HepG2 (cell line): ENCODE results near the gene ZGRF1. TPM values are rescaled to one million over a fixed set of nuclear protein-coding genes. Genes with fewer than 3 reads are reported as not detected.

Experiments used
- ATAC-seq: fragments of 200-7000 bp; cut with Tn5 transposase; 3 replicates; pipeline ENCODE4 v1.9.1; 2020; ENCODE audit warnings: mild to moderate bottlenecking, moderate library complexity
- BruUV-seq: library from RNA; stranded (reverse); fragments of 400-500 nt; replicated peaks from 2 replicates; lab custom pipeline; 2021; lab: Mats Ljungman, UMichigan
- CTCF ChIA-PET: fragments of 300-600 bp; formaldehyde crosslinking; extraction: SDS; loops from one replicate; lab custom pipeline; 2021; ENCODE audit warnings: low total read pairs, inconsistent platforms, low intra/inter-chr PET ratio; lab: Yijun Ruan, JAX
- POLR2A ChIA-PET: fragments of 350-600 bp; sonication (Branson Sonifier 250); formaldehyde crosslinking; loops from one replicate; lab custom pipeline; 2020; ENCODE audit warnings: antibody characterized with exemption, inconsistent platforms; lab: Yijun Ruan, JAX
- DNase-seq: peaks from one replicate; pipeline ENCODE4 v3.0.0-alpha.2; 2015; ENCODE audit warnings: low spot score
- FAIRE-seq: peaks from 3 replicates; lab custom pipeline; 2011; peaks lifted over from hg19 to GRCh38; lab: Jason Lieb, UNC
- H2AFZ ChIP-seq: one replicate; pipeline ENCODE4 v1.6.1; 2011; ENCODE audit warnings: low read length, inconsistent platforms
- H3K27ac ChIP-seq: fragments of 300-600 bp; 3 replicates; pipeline ENCODE4 v1.8.0; 2011; ENCODE audit warnings: mixed run types, mild to moderate bottlenecking, mixed read lengths, low read length, inconsistent platforms; ENCODE audit not compliant: insufficient read depth; ENCODE audit errors: extremely low read length
- H3K27me3 ChIP-seq, 2 experiments: fragments of 200-600 bp in 1 of 2; 2 replicates in 1 of 2; 3 replicates in 1 of 2; pipeline versions ENCODE4 v1.6.0 to v1.8.0; 2011; ENCODE audit warnings: low read length in 2 of 2, mild to moderate bottlenecking in 2 of 2, moderate library complexity in 2 of 2, inconsistent platforms in 1 of 2; ENCODE audit not compliant: insufficient read depth in 2 of 2, control insufficient read depth in 1 of 2
- H3K36me3 ChIP-seq, 2 experiments: fragments of 200-600 bp in 1 of 2; replicated peaks in 1 of 2; 2 replicates in 1 of 2; 3 replicates in 1 of 2; pipeline versions ENCODE4 v1.5.1 to v1.8.0; 2011; ENCODE audit warnings: low read length in 2 of 2, inconsistent platforms in 1 of 2; ENCODE audit not compliant: insufficient read depth in 2 of 2, control insufficient read depth in 1 of 2
- H3K4me1 ChIP-seq: 2 replicates; pipeline ENCODE4 v1.5.1; 2012; ENCODE audit warnings: low read length, inconsistent platforms; ENCODE audit not compliant: insufficient read depth
- H3K4me2 ChIP-seq: 2 replicates; pipeline ENCODE4 v1.6.0; 2011; ENCODE audit warnings: low read depth, low read length, inconsistent platforms
- H3K4me3 ChIP-seq, 3 experiments: fragments of 200-600 bp in 1 of 3; sonication (generic), shearing (Covaris generic) in 1 of 3; replicated peaks in 1 of 3; 2 replicates each; pipeline ENCODE4 v1.5.1; 2011 to 2016; ENCODE audit warnings: low read length in 3 of 3, inconsistent platforms in 2 of 3, low read depth in 2 of 3, mild to moderate bottlenecking in 2 of 3, control low read depth in 1 of 3, mixed read lengths in 1 of 3; ENCODE audit not compliant: insufficient read depth in 1 of 3
- H3K79me2 ChIP-seq: one replicate; pipeline ENCODE4 v1.6.1; 2011; ENCODE audit warnings: low read length, inconsistent platforms; ENCODE audit not compliant: insufficient read depth
- H3K9ac ChIP-seq: 2 replicates; pipeline ENCODE4 v1.6.0; 2011; ENCODE audit warnings: mild to moderate bottlenecking, low read depth, low read length, inconsistent platforms; ENCODE audit not compliant: insufficient read depth
- H3K9me3 ChIP-seq: 2 replicates; pipeline ENCODE4 v1.5.1; 2012; ENCODE audit warnings: mild to moderate bottlenecking, low read length
- H4K20me1 ChIP-seq: 2 replicates; pipeline ENCODE4 v1.6.0; 2011; ENCODE audit warnings: inconsistent platforms, mild to moderate bottlenecking, low read length, moderate library complexity; ENCODE audit not compliant: insufficient read depth
- ZNF33B ChIP-seq: sonication (generic); formaldehyde crosslinking; IDR thresholded peaks from 2 replicates; pipeline ENCODE4 v1.5.1; 2020; ENCODE audit warnings: mild to moderate bottlenecking, missing genetic modification reagents
- ZNF652 ChIP-seq: IDR thresholded peaks from 2 replicates; pipeline ENCODE4 v1.6.1; 2016; ENCODE audit warnings: low read depth, borderline replicate concordance
- WGBS: methylation state at CpG from one replicate; pipeline ENCODE4 v1.1.6; 2017; ENCODE audit warnings: low lambda C conversion rate; 5-methylcytosine and 5-hydroxymethylcytosine counted together
- in situ Hi-C: cut with HindIII; loops from 2 replicates; pipeline ENCODE4 v1.10.0; 2017; ENCODE audit warnings: low pct_unique_long_range_greater_than_20kb; ENCODE audit not compliant: extremely low pct_ligation_motif_present
- intact Hi-C: fragments of 100-400 bp; cut with micrococcal nuclease; formaldehyde crosslinking; loops from one replicate; pipeline ENCODE4 v1.10.0; 2022; ENCODE audit not compliant: unreplicated experiment
- polyA plus RNA-seq, 8 experiments: library from polyadenylated mRNA; depleted of rRNA in 3 of 8; stranded (reverse) in 7 of 8; unstranded in 1 of 8; fragments of >200 nt; fragmentation: Illumina TruSeq in 4 of 8; extraction: Trizol in 4 of 8; gene quantifications; 2 replicates each; pipeline versions ENCODE4 v1.2.1 to v1.2.3, GENCODE V29; 2011 to 2016; ENCODE audit warnings: low read depth in 4 of 8, missing spikeins in 1 of 8, mixed read lengths in 1 of 8; ENCODE audit not compliant: insufficient read depth in 1 of 8
- total RNA-seq, 5 experiments: library from RNA; depleted of rRNA; stranded (reverse); fragments of >200 nt; fragmentation: Illumina TruSeq; extraction: Trizol; gene quantifications; 2 replicates each; pipeline ENCODE4 v1.2.3, GENCODE V29; 2016; ENCODE audit warnings: low read depth in 1 of 5
- TF ChIP-seq, protein P1 (sequence below): sonication (generic); formaldehyde crosslinking; IDR thresholded peaks from 2 replicates; pipeline ENCODE4 v1.5.1; 2020; ENCODE audit warnings: mild to moderate bottlenecking, missing genetic modification reagents, moderate library complexity
- TF ChIP-seq, protein P2 (sequence below): sonication (generic); formaldehyde crosslinking; IDR thresholded peaks from 2 replicates; pipeline ENCODE4 v1.8.1; 2023; ENCODE audit warnings: mild to moderate bottlenecking, moderate library complexity, missing genetic modification reagents

Gene ZGRF1
- total and polyA plus RNA-seq, 2 of the 13 experiments (the other 11 are each of a cell fraction or from before 2014, with no cell fraction given) = 8.6 to 15.9 TPM

- TF ChIP-seq, protein P1, sequence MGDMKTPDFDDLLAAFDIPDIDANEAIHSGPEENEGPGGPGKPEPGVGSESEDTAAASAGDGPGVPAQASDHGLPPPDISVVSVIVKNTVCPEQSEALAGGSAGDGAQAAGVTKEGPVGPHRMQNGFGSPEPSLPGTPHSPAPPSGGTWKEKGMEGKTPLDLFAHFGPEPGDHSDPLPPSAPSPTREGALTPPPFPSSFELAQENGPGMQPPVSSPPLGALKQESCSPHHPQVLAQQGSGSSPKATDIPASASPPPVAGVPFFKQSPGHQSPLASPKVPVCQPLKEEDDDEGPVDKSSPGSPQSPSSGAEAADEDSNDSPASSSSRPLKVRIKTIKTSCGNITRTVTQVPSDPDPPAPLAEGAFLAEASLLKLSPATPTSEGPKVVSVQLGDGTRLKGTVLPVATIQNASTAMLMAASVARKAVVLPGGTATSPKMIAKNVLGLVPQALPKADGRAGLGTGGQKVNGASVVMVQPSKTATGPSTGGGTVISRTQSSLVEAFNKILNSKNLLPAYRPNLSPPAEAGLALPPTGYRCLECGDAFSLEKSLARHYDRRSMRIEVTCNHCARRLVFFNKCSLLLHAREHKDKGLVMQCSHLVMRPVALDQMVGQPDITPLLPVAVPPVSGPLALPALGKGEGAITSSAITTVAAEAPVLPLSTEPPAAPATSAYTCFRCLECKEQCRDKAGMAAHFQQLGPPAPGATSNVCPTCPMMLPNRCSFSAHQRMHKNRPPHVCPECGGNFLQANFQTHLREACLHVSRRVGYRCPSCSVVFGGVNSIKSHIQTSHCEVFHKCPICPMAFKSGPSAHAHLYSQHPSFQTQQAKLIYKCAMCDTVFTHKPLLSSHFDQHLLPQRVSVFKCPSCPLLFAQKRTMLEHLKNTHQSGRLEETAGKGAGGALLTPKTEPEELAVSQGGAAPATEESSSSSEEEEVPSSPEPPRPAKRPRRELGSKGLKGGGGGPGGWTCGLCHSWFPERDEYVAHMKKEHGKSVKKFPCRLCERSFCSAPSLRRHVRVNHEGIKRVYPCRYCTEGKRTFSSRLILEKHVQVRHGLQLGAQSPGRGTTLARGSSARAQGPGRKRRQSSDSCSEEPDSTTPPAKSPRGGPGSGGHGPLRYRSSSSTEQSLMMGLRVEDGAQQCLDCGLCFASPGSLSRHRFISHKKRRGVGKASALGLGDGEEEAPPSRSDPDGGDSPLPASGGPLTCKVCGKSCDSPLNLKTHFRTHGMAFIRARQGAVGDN (CRISPR knock-in tag) = peak; percentile 10; the same call in 1 of the 2 replicates
- TF ChIP-seq ZNF652 (CRISPR knock-in tag) = no peak
These were observed 115.3 kb downstream of the ZGRF1 start (continued) for GRCh38 chr4:112521123-112522023.

DNA sequence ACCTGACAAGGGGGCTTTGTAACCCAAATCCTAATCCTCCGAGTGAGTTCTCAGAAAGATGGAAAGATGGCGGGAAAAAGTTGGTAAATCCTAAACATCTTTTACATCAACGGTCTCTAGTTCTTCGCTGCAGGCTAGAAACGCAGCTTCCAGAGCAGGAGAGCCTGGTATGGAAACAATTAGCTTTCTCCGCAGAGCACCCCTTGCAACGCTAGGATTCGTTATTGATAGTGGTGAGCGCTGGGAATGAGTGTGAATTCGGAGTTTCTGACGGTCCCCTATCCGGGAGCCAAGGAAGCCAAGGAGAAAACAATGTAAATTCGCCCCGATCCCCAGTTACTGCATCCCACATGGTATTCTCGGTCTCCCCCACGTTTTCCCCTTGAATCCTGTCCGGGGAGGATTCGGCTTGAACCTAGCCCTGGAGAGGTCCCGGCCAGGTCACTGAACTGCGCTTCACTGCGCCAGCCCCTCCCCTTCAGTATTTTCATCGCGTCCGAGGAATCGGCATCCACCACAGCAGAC is 116.0 kb downstream of the ZGRF1 start:
- CTCF ChIA-PET = no interaction called here
- no peak for TF ChIP-seq ZNF33B (CRISPR knock-in tag)
- TF ChIP-seq, protein P2, sequence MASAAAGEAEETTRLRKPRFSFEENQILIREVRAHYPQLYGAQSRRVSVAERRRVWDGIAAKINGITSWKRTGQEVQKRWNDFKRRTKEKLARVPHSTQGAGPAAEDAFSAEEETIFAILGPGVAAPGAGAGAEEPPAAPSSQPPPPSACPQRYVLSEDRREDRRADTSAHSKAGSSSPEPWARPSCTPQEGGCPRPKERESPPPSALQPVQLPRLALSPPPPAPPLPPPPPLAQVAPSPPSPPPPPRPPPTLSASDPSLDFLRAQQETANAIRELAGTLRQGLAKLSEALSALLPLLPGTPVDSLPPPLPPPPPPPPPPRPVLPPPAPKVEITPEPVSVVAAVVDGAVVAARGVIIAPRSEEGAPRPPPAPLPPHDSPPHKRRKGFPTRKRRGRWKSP (CRISPR knock-in tag) = 0 out of 2 replicates have a peak, but pooled peaks have one; percentile 22
- TF ChIP-seq, all 625 proteins: peak for 1

More for the DNA sequence above, 116.0 kb downstream of the ZGRF1 start:
- no peak for FAIRE-seq
- Histone ChIP-seq H3K9ac (no peak overlapping the region), H2AFZ (no peak overlapping the region), H3K79me2 (no peaks in the 10 kb centered on the region), H3K36me3 (no peaks in the 10 kb centered on the region), H3K27ac (no peak overlapping the region), H3K4me1 (peaks cover 28% of the 10 kb centered on the region), H3K27me3 (peaks cover under 1 to 80% of the 10 kb centered on the region in 2 experiments), H3K4me3 (no peak overlapping the region; a peak in 1 of 6 replicates), H4K20me1 (no peaks in the 10 kb centered on the region), H3K4me2 (peak overlapping the region; percentile 38; the same call in 1 of the 2 replicates), H3K9me3 (no peaks in the 10 kb centered on the region)
- POLR2A ChIA-PET = no interaction called here
- in situ Hi-C loops (loop anchor here (5.0 to 10.0 kb wide), 2 partner anchors 193 to 446 kb away; no protein-coding TSS in a partner anchor), intact Hi-C loops (loop anchor here (5.0 kb wide), 1 partner anchor 82 kb away; no protein-coding TSS in a partner anchor)
- no peak for DNase-seq
- ATAC-seq = no peak
- BruUV-seq = no TSS peak
- 22% methylated on average over 19 of the region's 25 CpGs for WGBS
